ENCODE data around the gene TBX10. TPM values are rescaled to one million over a fixed set of nuclear protein-coding genes. Genes with fewer than 3 reads are reported as not detected.

TBX10 gene
- total RNA-seq, 4 donors from 2014 or later: not detected

- H3K27me3 ChIP-seq: peaks cover 20% of the 10 kb centered on the region
- no peak overlapping the region for H3K4me3 ChIP-seq
- H3K36me3 ChIP-seq: peaks cover 0 to 53% of the 10 kb centered on the region in 2 donors
- no peak overlapping the region for H3K27ac ChIP-seq
- no peak for TF ChIP-seq POLR2A (IDR thresholded peaks at IDR 0.05)
- TF ChIP-seq POLR2AphosphoS5 (IDR thresholded peaks at IDR 0.05): no peak
- no peak for TF ChIP-seq CTCF (IDR thresholded peaks at IDR 0.05)
- TF ChIP-seq EP300 (IDR thresholded peaks at IDR 0.05): no peak
- H3K4me1 ChIP-seq: peaks cover 0 to 45% (median 19%) of the 10 kb centered on the region in 3 donors
- ATAC-seq: no peak
- H3K9me3 ChIP-seq: no peaks in the 10 kb centered on the region
- WGBS, 2 donors (ENCODE audit: low coverage in 1 of 2): 86% methylated on average over 7 of the region's 14 CpGs; no CpG with 5 or more reads in 1 of the 2 donors
These were observed 28.4 kb downstream of the TBX10 start for GRCh38 chr11:67611165-67611564.

GRCh38 chr11:67610302-67610868 is 29.2 kb downstream of the TBX10 start:
- Histone ChIP-seq H3K27me3 (peaks cover 12% of the 10 kb centered on the region), H3K9me3 (no peaks in the 10 kb centered on the region), H3K27ac (no peak overlapping the region), H3K4me1 (peaks cover 0 to 46% (median 22%) of the 10 kb centered on the region in 3 donors), H3K4me3 (no peak overlapping the region), H3K36me3 (peaks cover 0 to 53% of the 10 kb centered on the region in 2 donors)
- ATAC-seq: no peak
- WGBS, 2 donors (ENCODE audit: low coverage in 1 of 2): no CpG with 5 or more reads among the region's 15 CpGs
- TF ChIP-seq CTCF (IDR thresholded peaks at IDR 0.05) (no peak), POLR2A (IDR thresholded peaks at IDR 0.05) (no peak), POLR2AphosphoS5 (IDR thresholded peaks at IDR 0.05) (no peak), EP300 (IDR thresholded peaks at IDR 0.05) (no peak)

GRCh38 chr11:67609316-67609715 is 30.2 kb downstream of the TBX10 start:
- Histone ChIP-seq H3K4me1 (peaks cover 0 to 46% (median 19%) of the 10 kb centered on the region in 3 donors), H3K27ac (no peak overlapping the region), H3K27me3 (peaks cover 1% of the 10 kb centered on the region), H3K36me3 (peaks cover 0 to 53% of the 10 kb centered on the region in 2 donors), H3K9me3 (no peaks in the 10 kb centered on the region), H3K4me3 (no peak overlapping the region)
- TF ChIP-seq EP300 (IDR thresholded peaks at IDR 0.05) (no peak), POLR2A (IDR thresholded peaks at IDR 0.05) (no peak), POLR2AphosphoS5 (IDR thresholded peaks at IDR 0.05) (no peak), CTCF (IDR thresholded peaks at IDR 0.05) (no peak)
- no peak for ATAC-seq
- 100% methylated on average over 1 of the region's 10 CpGs; no CpG with 5 or more reads in 1 of the 2 donors for WGBS, 2 donors (ENCODE audit: low coverage in 1 of 2)

- no peaks in the 10 kb centered on the region for H3K9me3 ChIP-seq
These were observed 31.1 kb downstream of the TBX10 start for GRCh38 chr11:67608486-67608885.

More at GRCh38 chr11:67608486-67608885, 31.1 kb downstream of the TBX10 start:
- Histone ChIP-seq H3K36me3 (peaks cover 0 to 51% of the 10 kb centered on the region in 2 donors), H3K27ac (no peak overlapping the region), H3K4me1 (peaks cover 0 to 38% (median 13%) of the 10 kb centered on the region in 3 donors), H3K4me3 (no peak overlapping the region), H3K27me3 (no peaks in the 10 kb centered on the region)
- ATAC-seq: no peak
- TF ChIP-seq EP300 (IDR thresholded peaks at IDR 0.05) (no peak), CTCF (IDR thresholded peaks at IDR 0.05) (no peak), POLR2A (IDR thresholded peaks at IDR 0.05) (no peak), POLR2AphosphoS5 (IDR thresholded peaks at IDR 0.05) (no peak)
- 90 to 100% methylated on average over 1 to 2 of the region's 8 CpGs for WGBS, 2 donors (ENCODE audit: low coverage in 1 of 2)

Data from gastroesophageal sphincter (tissue), 4 donors.